Measurements from ENCODE around the gene GTPBP4. TPM values are rescaled to one million over a fixed set of nuclear protein-coding genes. Genes with fewer than 3 reads are reported as not detected.

GTPBP4 gene
- total and polyA plus RNA-seq, 2 donors: 32.0 to 39.4 TPM

DNA sequence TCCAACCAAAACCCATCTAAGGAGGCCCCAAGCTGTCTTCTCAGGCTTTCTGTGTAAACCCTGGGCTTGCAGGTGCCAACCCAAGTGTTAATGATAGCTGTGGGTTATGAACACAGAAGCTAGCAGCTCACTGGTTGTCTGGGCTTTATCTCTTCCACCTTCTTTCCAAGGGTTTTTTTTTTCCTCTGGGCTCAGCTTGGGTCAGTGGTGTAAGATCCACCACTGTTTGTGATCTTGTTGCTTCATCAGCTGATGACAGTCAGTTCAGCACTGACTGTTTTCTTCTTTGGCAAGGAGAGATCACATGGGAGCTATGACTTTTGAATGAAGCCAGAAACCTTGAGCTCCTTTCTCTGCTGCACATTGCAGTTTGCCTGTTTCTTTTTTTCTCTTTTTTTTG, 4.6 kb downstream of the GTPBP4 start:
- Histone ChIP-seq H3K27ac (ENCODE audit: low read depth in 1 of 2, low read length in 1 of 2) (no peak overlapping the region), H3K4me1 (ENCODE audit: control insufficient read depth in 2 of 2, insufficient read depth in 2 of 2, low read length in 2 of 2) (peaks cover 7 to 9% of the 10 kb centered on the region in 2 donors), H3K9me3 (ENCODE audit: control insufficient read depth in 2 of 2, insufficient read depth in 1 of 2, low read length in 1 of 2) (no peaks in the 10 kb centered on the region), H3K36me3 (ENCODE audit: control insufficient read depth in 2 of 2, insufficient read depth in 2 of 2, low read length in 1 of 2) (peaks cover 37 to 46% of the 10 kb centered on the region in 2 donors), H3K27me3 (ENCODE audit: control insufficient read depth in 2 of 2, insufficient read depth in 1 of 2, low read length in 1 of 2) (no peaks in the 10 kb centered on the region), H3K4me3 (ENCODE audit: low read length in 2 of 2) (no peak overlapping the region)
- DNase-seq (ENCODE audit: low read depth in 6 of 9, low spot score in 9 of 9): no peak

GRCh38 chr10:994836-995558, 6.8 kb downstream of the GTPBP4 start:
- WGBS: 97% methylated on average over 6 of the region's 6 CpGs
- no peak overlapping the region for H3K27ac ChIP-seq (ENCODE audit: low read depth in 1 of 2, low read length in 1 of 2)
- H3K36me3 ChIP-seq (ENCODE audit: control insufficient read depth in 2 of 2, insufficient read depth in 2 of 2, low read length in 1 of 2): peaks cover 53 to 65% of the 10 kb centered on the region in 2 donors

DNA sequence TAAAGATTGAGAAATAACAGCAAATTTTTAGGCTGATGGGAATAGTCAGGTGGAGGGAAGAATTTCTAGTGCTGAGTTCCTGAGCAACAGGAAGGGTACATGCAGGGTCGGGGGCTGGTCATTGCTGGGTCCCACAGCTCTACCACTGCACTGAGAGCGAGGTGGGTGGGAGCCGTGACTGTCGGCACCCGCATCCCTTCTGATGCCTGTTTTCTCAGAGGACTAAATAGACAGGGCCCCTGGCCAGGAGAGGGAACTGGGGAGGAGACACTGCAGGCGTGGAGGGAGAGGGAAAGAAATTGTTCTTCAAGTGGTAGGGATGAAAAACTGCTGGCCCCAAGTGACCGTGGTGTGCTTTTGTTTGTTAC, 7.3 kb downstream of the GTPBP4 start:
- Histone ChIP-seq H3K27ac (ENCODE audit: low read depth in 1 of 2, low read length in 1 of 2) (no peak overlapping the region), H3K27me3 (ENCODE audit: control insufficient read depth in 2 of 2, insufficient read depth in 1 of 2, low read length in 1 of 2) (no peaks in the 10 kb centered on the region), H3K36me3 (ENCODE audit: control insufficient read depth in 2 of 2, insufficient read depth in 2 of 2, low read length in 1 of 2) (peaks cover 56 to 69% of the 10 kb centered on the region in 2 donors), H3K4me1 (ENCODE audit: control insufficient read depth in 2 of 2, insufficient read depth in 2 of 2, low read length in 2 of 2) (peaks cover 0 to 3% of the 10 kb centered on the region in 2 donors), H3K4me3 (ENCODE audit: low read length in 2 of 2) (no peak overlapping the region), H3K9me3 (ENCODE audit: control insufficient read depth in 2 of 2, insufficient read depth in 1 of 2, low read length in 1 of 2) (no peaks in the 10 kb centered on the region)
- no peak for DNase-seq (ENCODE audit: low read depth in 6 of 9, low spot score in 9 of 9)
- WGBS: 99% methylated on average over 7 of the region's 7 CpGs

More at GRCh38 chr10:994836-995558, 6.8 kb downstream of the GTPBP4 start:
- no peak overlapping the region for H3K4me3 ChIP-seq (ENCODE audit: low read length in 2 of 2)
- peaks cover 0 to 3% of the 10 kb centered on the region in 2 donors for H3K4me1 ChIP-seq (ENCODE audit: control insufficient read depth in 2 of 2, insufficient read depth in 2 of 2, low read length in 2 of 2)
- no peaks in the 10 kb centered on the region for H3K9me3 ChIP-seq (ENCODE audit: control insufficient read depth in 2 of 2, insufficient read depth in 1 of 2, low read length in 1 of 2)
- no peak for DNase-seq (ENCODE audit: low read depth in 6 of 9, low spot score in 9 of 9)
- H3K27me3 ChIP-seq (ENCODE audit: control insufficient read depth in 2 of 2, insufficient read depth in 1 of 2, low read length in 1 of 2): no peaks in the 10 kb centered on the region

GRCh38 chr10:996031-996430, 7.8 kb downstream of the GTPBP4 start:
- 98% methylated on average over 12 of the region's 12 CpGs for WGBS
- no peak for DNase-seq (ENCODE audit: low read depth in 6 of 9, low spot score in 9 of 9)
- H3K27me3 ChIP-seq (ENCODE audit: control insufficient read depth in 2 of 2, insufficient read depth in 1 of 2, low read length in 1 of 2): no peaks in the 10 kb centered on the region
- H3K4me3 ChIP-seq (ENCODE audit: low read length in 2 of 2): no peak overlapping the region
- H3K27ac ChIP-seq (ENCODE audit: low read depth in 1 of 2, low read length in 1 of 2): no peak overlapping the region
- H3K36me3 ChIP-seq (ENCODE audit: control insufficient read depth in 2 of 2, insufficient read depth in 2 of 2, low read length in 1 of 2): peaks cover 56 to 71% of the 10 kb centered on the region in 2 donors
- no peaks in the 10 kb centered on the region for H3K9me3 ChIP-seq (ENCODE audit: control insufficient read depth in 2 of 2, insufficient read depth in 1 of 2, low read length in 1 of 2)
- H3K4me1 ChIP-seq (ENCODE audit: control insufficient read depth in 2 of 2, insufficient read depth in 2 of 2, low read length in 2 of 2): no peaks in the 10 kb centered on the region

GRCh38 chr10:997266-998022, 9.2 kb downstream of the GTPBP4 start:
- Histone ChIP-seq H3K27ac (ENCODE audit: low read depth in 1 of 2, low read length in 1 of 2) (no peak overlapping the region), H3K9me3 (ENCODE audit: control insufficient read depth in 2 of 2, insufficient read depth in 1 of 2, low read length in 1 of 2) (peaks cover 2 to 4% of the 10 kb centered on the region in 2 donors), H3K4me3 (ENCODE audit: low read length in 2 of 2) (no peak overlapping the region), H3K4me1 (ENCODE audit: control insufficient read depth in 2 of 2, insufficient read depth in 2 of 2, low read length in 2 of 2) (no peaks in the 10 kb centered on the region), H3K27me3 (ENCODE audit: control insufficient read depth in 2 of 2, insufficient read depth in 1 of 2, low read length in 1 of 2) (no peaks in the 10 kb centered on the region), H3K36me3 (ENCODE audit: control insufficient read depth in 2 of 2, insufficient read depth in 2 of 2, low read length in 1 of 2) (peaks cover 67 to 84% of the 10 kb centered on the region in 2 donors)
- WGBS: 90% methylated on average over 19 of the region's 19 CpGs
- no peak for DNase-seq (ENCODE audit: low read depth in 6 of 9, low spot score in 9 of 9)

DNA sequence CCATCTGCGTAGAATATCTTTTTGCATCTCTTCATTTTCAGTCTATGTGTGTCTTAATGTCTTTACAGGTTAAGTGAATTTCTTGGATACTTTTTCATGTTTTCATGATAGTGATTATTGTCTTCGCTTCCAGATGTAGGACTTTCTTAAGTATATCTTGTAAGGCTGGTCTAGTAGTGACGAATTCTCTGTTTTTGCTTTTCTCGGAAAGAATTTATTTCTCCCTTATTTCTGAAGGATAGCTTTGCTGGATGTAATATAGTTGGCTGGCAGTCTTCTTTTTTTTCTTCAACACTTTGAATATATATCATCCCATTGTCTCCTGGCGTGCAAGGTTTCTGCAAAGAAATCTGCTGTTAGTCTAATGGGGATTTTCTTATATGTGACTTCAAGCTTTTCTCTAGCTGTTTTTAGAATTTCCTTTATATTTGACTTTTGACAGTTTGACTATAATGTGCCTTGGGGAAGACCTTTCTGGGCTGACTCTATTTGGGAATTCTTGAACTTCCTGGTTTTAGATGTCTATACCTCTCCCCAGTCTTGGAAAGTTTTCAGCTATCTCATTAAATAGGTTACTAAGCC, 14.3 kb downstream of the GTPBP4 start:
- H3K4me3 ChIP-seq (ENCODE audit: low read length in 2 of 2): no peak overlapping the region
- DNase-seq (ENCODE audit: low read depth in 6 of 9, low spot score in 9 of 9): peak in 1 of 9 donors; percentile 11
- no peaks in the 10 kb centered on the region for H3K27me3 ChIP-seq (ENCODE audit: control insufficient read depth in 2 of 2, insufficient read depth in 1 of 2, low read length in 1 of 2)
- H3K36me3 ChIP-seq (ENCODE audit: control insufficient read depth in 2 of 2, insufficient read depth in 2 of 2, low read length in 1 of 2): peaks cover 78 to 89% of the 10 kb centered on the region in 2 donors
- H3K9me3 ChIP-seq (ENCODE audit: control insufficient read depth in 2 of 2, insufficient read depth in 1 of 2, low read length in 1 of 2): peaks cover 2 to 4% of the 10 kb centered on the region in 2 donors
- H3K27ac ChIP-seq (ENCODE audit: low read depth in 1 of 2, low read length in 1 of 2): no peak overlapping the region
- 99% methylated on average over 5 of the region's 5 CpGs for WGBS
- no peaks in the 10 kb centered on the region for H3K4me1 ChIP-seq (ENCODE audit: control insufficient read depth in 2 of 2, insufficient read depth in 2 of 2, low read length in 2 of 2)

DNA sequence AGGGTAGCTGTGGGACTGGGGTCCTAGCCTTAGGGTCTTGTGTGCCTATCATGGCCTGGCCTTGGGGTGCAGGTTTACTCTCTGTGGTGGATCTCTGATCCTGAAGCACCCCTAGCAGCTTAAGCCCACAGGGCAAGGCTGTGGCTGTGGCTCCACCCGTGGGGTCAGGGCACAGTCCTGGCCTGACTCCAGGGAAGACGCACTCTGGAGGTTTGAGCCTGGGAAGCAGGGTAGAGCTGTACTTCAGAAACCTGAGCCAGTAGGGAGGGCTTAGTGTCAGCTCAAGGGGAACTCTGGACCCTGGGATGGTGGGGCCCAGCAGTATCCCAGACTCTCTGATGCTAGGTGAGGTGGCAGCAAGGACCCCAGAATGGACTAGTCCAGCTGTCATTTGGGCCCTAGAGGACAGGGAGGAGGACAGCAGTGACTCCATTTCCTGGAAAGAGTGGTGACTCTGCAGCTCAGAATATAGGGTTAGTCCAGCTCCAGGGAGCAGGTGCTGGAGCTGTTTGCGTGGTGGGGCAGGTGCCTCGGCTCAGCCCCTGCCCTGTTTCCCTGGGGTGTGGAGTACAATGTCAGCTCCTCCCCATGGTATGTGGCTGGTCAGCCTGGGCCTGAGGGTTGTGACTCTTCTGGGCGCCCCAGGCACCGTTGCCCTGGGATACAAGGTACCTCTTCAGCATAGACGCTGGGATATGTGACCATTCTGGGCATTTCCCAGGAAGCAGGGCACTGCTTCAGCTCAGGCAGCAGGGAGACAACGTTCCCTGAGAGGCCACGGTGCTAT, 15.8 kb downstream of the GTPBP4 start:
- Histone ChIP-seq H3K36me3 (ENCODE audit: control insufficient read depth in 2 of 2, insufficient read depth in 2 of 2, low read length in 1 of 2) (peaks cover 71 to 88% of the 10 kb centered on the region in 2 donors), H3K9me3 (ENCODE audit: control insufficient read depth in 2 of 2, insufficient read depth in 1 of 2, low read length in 1 of 2) (peaks cover 2 to 4% of the 10 kb centered on the region in 2 donors), H3K4me1 (ENCODE audit: control insufficient read depth in 2 of 2, insufficient read depth in 2 of 2, low read length in 2 of 2) (no peaks in the 10 kb centered on the region), H3K4me3 (ENCODE audit: low read length in 2 of 2) (no peak overlapping the region), H3K27ac (ENCODE audit: low read depth in 1 of 2, low read length in 1 of 2) (no peak overlapping the region), H3K27me3 (ENCODE audit: control insufficient read depth in 2 of 2, insufficient read depth in 1 of 2, low read length in 1 of 2) (no peaks in the 10 kb centered on the region)
- WGBS: over 99% methylated on average over 9 of the region's 9 CpGs
- no peak for DNase-seq (ENCODE audit: low read depth in 6 of 9, low spot score in 9 of 9)

DNA sequence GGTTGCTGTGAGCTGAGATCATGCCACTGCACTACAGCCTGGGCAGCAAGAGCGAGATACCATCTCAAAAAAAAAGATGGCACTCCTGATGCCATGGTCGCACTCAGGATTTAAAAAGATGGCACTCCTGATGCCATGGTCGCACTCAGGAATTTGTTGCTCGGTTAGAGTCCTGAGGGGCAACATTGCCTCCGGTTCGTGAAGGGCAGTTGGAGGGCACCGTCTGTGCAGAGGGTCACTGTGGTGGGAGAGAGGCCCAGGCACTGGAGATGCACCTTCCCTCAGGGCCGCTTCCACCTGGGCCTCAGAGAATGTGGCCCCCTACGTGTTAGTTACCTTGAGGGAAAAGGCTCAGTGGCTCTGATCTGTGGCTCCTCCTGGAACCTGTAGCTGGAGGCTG, 18.3 kb downstream of the GTPBP4 start:
- Histone ChIP-seq H3K4me3 (ENCODE audit: low read length in 2 of 2) (no peak overlapping the region), H3K27me3 (ENCODE audit: control insufficient read depth in 2 of 2, insufficient read depth in 1 of 2, low read length in 1 of 2) (no peaks in the 10 kb centered on the region), H3K4me1 (ENCODE audit: control insufficient read depth in 2 of 2, insufficient read depth in 2 of 2, low read length in 2 of 2) (no peaks in the 10 kb centered on the region), H3K36me3 (ENCODE audit: control insufficient read depth in 2 of 2, insufficient read depth in 2 of 2, low read length in 1 of 2) (peaks cover 78 to 86% of the 10 kb centered on the region in 2 donors), H3K9me3 (ENCODE audit: control insufficient read depth in 2 of 2, insufficient read depth in 1 of 2, low read length in 1 of 2) (peaks cover 0 to 4% of the 10 kb centered on the region in 2 donors), H3K27ac (ENCODE audit: low read depth in 1 of 2, low read length in 1 of 2) (no peak overlapping the region)
- no peak for DNase-seq (ENCODE audit: low read depth in 6 of 9, low spot score in 9 of 9)
- WGBS: 99% methylated on average over 9 of the region's 9 CpGs
